Activated CD8-positive, alpha-beta memory T cell treated with anti-CD3 and anti-CD28 coated beads for 48 hours (primary cell): ENCODE measurements around the gene CMIP.

Experiments used
- DNase-seq, 3 experiments: peaks; one replicate each; pipeline ENCODE4 v3.0.0-alpha.2; 2020; ENCODE audit warnings: low read depth in 2 of 3, low spot score in 2 of 3

Gene CMIP

GRCh38 chr16:81599034-81599744, 154.6 kb downstream of the CMIP start:
- no peak for DNase-seq

GRCh38 chr16:81600275-81600674, 155.7 kb downstream of the CMIP start:
- DNase-seq, result no peak

GRCh38 chr16:81601008-81601428, 156.4 kb downstream of the CMIP start:
- no peak for DNase-seq

GRCh38 chr16:81601601-81602255, 157.1 kb downstream of the CMIP start:
- DNase-seq, result no peak

- no peak for DNase-seq
Observed at GRCh38 chr16:81602256-81602776, 157.7 kb downstream of the CMIP start.

GRCh38 chr16:81602792-81603191, 158.2 kb downstream of the CMIP start:
- DNase-seq, result no peak

GRCh38 chr16:81604960-81605383, 160.4 kb downstream of the CMIP start:
- no peak for DNase-seq

GRCh38 chr16:81606039-81606438, 161.4 kb downstream of the CMIP start:
- no peak for DNase-seq

GRCh38 chr16:81607006-81607405, 162.4 kb downstream of the CMIP start:
- DNase-seq, result no peak

GRCh38 chr16:81607805-81608522, 163.4 kb downstream of the CMIP start:
- no peak for DNase-seq

GRCh38 chr16:81608523-81609209, 164.1 kb downstream of the CMIP start:
- no peak for DNase-seq

GRCh38 chr16:81609323-81609892, 164.8 kb downstream of the CMIP start:
- DNase-seq, result no peak

GRCh38 chr16:81610144-81610842, 165.7 kb downstream of the CMIP start:
- DNase-seq, result no peak

- DNase-seq, result no peak
Observed at GRCh38 chr16:81610936-81611335, 166.3 kb downstream of the CMIP start.

GRCh38 chr16:81611721-81612120, 167.1 kb downstream of the CMIP start:
- no peak for DNase-seq

GRCh38 chr16:81612351-81613163, 167.9 kb downstream of the CMIP start:
- DNase-seq, result no peak

GRCh38 chr16:81614171-81614570, 169.6 kb downstream of the CMIP start:
- DNase-seq, result no peak

- no peak for DNase-seq
Observed at GRCh38 chr16:81614654-81615359, 170.2 kb downstream of the CMIP start.

GRCh38 chr16:81615411-81615810, 170.8 kb downstream of the CMIP start:
- DNase-seq, result no peak
